GM18498 (cell line): ENCODE data around the gene SUB1.

ENCODE experiments used
- ATAC-seq: cut with Tn5 transposase; IDR thresholded peaks from one replicate; pipeline ENCODE4 v1.9.1; 2021; ENCODE audit warnings: mild to moderate bottlenecking, moderate library complexity; ENCODE audit not compliant: unreplicated experiment

Gene SUB1

DNA sequence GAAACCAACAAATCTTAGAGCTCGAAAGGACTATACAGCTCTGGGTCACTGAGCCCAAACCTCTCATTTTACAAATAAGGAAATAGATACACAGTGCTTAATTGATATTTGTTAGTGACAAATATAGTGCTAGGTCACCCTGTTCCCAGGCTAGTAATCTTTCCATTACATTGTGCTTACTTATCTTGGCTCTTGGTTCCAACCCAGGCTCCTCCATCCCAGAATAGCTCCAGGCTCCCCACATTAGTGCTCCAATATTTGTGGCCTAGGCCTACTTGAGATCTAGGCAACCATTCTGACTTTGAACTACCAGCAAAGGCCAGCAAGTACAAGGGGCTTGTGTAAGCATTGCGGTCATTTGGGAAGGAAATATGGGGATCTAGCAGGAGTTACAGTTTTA is 21.7 kb upstream of the SUB1 start:
- ATAC-seq: no peak

DNA sequence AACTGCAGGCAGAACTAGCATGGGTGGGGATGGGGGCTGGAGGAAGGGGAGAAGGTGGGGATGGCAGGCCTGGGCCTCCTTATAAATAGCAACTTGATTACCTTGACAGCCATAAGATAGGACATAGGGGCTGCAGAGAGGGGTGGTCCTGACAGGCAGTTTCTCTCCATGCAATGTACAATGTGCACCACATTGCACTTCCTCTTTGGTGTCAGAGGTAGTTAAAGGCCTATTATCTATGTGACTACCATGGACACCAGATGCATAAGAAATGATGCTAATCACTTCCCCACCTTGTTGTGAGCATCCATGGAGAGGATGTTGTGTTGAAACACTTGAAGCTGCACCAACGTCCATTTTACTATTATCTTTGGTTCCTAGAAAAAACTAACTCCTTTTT is 20.2 kb upstream of the SUB1 start:
- no peak for ATAC-seq

DNA sequence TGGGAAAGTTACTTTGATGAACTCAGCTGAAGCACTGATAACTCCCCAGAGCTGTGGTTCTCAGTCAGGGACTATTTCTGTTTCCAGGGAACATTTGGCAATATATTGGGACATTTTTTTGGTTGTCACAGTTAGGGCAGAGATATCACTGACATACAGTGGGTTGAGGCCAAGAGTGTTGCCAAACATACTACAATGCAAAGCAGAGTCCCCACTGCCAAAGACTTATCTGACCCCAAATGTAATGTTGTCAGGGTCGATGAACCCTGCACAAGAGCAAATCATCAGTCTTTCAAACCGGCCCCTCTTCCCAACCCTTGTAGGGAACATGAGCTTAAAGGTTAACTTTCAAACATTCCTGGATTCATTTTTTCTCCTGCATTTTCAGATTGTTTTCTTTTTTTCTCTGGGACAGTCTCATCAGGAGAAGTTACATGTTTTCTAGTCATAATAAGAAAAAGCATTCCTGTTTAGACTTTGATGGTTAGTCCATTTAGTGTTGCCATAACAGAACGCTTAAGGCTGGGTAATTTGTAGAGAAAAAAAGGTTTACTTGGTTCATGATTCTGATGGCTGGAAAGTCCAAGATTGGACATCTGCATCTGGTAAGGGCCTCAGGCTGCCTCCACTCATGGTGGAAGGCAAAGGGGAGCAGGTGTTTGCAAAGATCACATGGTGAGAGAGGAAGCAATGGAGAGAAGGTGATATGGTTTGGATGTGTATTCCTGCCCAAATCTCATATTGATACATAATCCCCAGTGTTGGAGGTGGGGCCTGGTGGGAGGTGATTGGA is 18.8 kb upstream of the SUB1 start:
- ATAC-seq: no peak

DNA sequence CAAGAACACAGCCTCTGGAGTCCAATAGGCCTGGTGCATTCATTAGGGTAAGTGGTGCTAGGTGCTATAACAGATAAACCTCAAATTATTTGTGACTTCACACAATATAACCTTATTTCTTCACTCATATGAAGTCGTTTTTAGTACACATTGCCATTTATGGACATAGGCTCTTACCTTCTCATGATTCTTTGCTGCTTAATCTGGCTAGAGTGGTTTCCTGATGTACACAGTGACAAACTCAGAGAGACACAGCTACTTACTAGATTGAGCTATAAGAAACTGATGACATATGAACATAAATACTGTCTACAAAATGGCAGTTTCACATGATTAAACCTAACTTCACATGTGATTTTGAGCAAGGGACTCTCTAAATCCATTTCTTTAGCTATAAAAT is 14.2 kb upstream of the SUB1 start:
- no peak for ATAC-seq

DNA sequence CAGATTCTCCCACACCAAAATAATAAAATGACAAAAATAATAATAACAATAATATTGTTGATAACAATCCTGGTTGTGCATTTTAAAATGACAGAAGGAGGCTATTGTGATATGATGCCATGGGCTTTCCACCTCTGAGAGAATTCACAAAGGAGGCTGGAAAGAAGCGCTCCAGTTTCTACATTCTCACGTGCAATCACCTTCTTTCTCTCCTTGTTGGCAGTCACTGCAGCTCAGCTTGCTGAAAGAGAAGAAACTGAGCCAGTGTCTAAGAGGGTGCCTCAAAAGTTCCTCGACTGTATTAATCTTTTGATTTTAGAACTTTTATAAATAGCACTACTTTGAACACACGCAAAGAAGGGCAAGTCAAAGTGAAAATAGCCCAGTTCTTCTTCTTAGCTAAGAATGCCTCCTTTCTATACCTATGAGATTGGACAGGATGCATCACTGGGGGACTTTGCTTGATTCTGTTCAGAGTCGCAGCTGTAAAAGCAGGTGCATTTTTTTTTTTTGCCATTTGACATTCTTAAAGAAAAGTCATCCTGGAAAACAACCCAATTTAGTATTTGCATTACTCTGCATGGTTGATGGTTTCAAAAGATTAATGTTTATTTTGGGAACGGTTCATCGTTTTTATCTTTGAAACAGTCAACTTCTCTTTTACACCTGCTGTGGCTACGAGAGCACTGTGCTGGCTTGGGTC is 12.4 kb upstream of the SUB1 start:
- ATAC-seq: peak; percentile 88

DNA sequence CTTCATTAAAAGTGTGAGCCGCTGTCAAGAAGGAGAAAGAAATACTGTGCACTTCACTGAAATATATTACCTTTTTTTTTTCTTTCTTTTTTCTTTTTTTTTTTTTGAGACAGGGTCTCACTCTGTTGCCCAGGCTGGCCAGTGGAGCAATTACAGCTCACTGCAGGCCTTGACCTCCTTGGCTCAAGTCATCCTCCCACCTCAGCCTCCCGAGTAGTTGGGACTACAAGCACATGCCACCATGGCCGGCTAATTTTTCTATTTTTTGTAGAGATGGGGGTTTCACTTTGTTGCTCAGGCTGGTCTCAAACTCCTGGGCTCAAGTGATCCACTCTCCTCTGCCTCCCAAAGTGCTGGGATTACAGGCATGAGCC is 11.9 kb upstream of the SUB1 start:
- ATAC-seq: peak; percentile 15

DNA sequence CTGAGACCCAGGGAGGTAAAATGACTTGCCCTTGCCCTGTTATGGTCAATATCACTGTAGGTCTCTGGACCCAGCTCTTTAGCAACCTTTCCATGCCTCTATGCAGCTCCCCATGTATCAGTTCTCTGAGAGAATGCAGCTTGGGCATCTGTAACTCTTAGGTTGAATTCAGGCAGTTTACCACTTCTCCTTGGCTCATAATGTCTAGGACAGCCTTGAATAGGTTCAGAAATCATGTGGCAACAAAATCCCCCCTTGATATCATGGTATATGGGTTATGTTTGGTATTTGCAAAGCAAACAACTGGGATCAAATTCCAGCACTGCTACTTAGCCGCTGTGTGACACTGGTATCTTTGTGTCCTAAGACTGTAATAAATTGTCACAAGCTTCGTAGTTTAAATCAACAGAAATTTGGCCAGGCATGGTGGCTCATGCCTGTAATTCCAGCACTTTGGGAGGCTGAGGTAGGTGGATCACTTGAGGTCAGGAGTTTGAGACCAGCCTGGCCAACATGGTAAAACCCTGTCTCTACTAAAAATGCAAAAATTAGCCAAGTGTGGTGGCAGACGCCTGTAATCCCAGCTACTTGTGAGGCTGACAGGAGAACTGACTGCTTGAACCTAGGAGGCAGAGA is 10.7 kb upstream of the SUB1 start:
- ATAC-seq: no peak

DNA sequence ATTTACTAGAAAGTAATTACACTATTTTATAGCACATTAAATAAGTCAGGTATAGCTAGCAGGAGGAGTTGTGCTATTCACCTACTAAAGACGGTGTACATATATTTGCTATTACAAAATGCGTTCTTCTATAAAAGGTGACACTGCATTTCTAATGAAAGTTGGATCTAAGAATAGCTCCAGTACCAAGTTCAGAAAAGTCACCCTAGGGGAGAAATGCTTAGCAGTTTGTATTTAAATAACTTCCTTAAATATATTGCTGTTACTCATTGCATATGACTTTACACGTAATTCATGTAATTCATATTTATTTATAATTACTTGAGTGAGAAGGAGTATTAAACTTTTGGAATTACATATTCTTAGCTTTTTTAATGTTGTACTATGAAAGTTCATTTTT is 7.0 kb upstream of the SUB1 start:
- ATAC-seq: no peak

DNA sequence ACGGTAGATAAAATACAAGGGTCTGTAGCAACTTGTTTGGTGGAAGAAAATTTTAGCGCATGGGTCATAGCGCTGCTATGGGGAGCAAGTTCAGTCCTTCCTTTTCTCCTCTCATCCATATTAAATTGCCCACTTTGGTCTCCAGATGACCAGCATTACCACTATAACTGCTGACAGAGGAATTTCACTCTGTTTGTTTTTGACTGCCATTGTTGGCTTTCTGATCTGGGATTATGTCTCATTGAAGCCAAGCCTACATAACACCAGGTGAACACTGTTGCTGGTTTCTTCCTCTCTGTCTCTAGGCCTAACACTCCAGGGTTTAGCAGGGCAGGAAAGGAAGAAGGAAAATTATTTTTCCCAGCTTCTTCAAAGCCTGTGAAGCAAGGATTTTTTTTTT is 6.6 kb upstream of the SUB1 start:
- no peak for ATAC-seq

DNA sequence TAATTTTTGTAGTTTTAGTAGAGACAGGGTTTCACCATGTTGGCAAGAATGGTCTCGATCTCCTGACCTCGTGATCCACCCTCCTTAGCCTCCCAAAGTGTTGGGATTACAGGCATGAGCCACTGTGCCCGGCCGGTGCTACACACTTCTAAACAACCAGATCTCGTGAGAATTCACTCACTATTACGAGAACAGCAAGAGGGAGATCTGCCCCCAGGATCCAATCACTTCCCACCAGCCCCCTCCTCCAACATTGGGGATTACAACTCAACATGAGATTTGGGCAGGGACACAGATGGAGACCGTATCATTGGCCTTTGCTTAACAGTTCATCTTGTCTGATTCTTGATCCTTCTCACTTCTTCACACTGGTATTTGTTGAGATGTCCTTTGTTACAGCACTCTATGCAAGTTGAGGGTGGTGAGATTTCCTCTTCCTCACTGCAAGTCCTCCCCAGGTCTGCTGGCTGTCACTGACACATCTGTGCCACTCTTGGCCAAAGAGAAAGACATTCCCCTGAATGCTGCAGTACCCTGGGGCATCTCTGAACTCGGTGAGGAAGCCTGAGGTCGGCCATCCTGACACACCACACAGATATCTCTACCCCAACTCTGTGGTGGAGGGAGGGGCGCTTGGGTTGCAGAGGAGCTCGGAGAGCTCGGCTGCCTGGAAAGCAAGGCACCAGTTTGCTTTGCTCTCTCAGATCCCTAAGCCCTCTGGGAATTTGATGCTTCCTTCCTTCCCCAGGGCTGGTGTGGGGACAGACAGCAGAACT is 4.2 kb upstream of the SUB1 start:
- no peak for ATAC-seq

DNA sequence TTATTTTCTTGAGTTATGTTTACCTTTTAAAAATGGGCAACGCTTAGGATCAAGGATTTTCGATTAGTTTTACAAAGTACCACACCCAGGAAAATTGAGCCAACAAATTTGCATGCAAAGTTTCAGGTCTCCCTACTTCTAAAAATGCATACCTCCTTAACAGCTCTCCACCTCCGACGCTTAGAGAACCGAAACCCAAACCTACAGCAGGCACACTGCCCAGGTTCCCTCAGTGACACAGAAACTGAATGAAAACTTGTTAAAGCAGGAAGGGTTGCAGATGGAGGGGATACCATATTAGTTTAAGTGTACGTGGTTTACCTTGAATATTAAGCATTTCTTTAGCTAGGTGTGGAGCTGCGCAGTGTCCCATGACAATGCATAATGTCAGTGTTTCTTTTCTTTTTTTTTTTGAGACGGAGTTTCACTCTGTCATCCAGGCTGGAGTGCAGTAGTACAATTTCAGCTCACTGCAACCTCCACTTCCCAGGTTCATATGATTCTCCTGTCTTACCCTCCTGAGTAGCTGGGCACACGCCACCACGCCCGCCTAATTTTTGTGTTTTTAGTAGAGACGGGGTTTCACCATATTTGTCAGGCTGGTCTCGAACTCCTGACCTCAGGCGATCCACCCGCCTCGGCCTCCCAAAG is 1.6 kb upstream of the SUB1 start:
- ATAC-seq: peak; percentile 72

DNA sequence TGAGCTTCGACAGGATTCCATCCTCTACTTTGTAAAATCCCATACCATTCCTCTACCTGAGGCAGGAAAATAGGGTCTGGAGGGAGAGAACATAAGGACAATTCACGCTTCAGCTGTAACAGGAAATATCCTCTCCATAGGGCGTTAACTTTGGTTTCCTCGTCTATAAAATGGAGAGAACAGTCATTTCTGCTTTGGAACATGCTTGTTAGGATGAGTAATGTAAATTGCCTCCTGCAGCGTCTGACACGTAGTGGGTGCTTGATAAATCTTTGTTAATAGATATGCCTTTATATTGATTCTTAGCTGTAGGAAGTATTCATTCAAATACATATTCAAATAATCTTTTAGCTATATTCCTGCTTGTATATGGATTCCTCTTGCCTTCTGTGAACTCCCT is 711 bp upstream of the SUB1 start:
- ATAC-seq: no peak

DNA sequence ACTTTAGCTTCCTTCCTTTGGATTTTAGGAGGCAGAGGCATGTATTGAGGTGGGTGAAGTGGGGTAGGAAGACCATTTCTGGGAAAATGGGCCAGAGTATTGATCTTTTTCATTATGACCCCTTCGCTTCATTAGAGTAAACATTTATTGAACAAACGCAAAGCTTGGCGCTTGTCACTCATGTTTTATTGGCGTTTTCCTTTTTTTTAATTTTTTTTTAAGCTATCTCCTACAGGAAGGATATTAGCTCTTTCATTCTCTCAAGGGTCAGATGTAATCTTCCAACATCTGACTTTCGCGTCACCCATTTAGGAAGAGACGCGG is 273 bp upstream of the SUB1 start:
- no peak for ATAC-seq

DNA sequence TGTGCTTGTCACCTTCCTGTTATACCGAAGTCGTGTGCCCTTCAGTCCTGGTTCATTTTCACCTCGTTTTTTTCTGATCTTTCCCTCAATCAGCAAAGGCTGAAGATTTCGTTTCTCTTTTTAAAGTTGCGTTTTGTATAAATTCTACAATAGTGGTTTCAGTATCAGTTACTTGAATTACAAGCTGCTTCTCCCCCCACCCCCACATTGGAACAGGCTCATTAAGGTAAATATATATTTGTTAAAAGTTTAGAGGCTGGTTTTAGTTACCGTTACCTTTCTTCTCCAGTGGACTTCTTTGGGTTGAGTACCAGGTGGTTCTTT is 881 bp downstream of the SUB1 start:
- ATAC-seq: peak; percentile 8

DNA sequence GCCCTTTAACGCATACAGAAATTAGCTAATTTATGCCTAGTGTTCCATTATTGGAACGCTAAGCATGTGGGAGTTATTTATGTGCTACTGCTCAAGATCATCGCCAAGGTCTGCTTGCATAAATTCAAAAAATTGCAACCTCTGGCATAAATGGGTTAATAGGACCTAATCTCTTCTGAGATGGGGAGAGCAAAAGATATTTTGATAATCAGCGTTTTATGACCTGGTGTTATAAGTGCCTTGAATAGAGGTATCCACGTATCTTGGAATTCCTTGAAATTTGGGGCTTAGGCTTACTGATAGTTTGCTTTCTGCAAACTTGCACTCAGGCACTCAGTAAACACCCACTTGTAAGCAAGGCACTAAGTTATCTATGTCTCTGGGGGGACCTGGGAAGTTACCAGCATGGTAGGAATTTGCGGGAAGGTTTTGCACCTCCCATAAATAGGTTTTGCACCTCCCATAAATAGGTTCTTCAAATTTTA is 1.8 kb downstream of the SUB1 start:
- no peak for ATAC-seq

DNA sequence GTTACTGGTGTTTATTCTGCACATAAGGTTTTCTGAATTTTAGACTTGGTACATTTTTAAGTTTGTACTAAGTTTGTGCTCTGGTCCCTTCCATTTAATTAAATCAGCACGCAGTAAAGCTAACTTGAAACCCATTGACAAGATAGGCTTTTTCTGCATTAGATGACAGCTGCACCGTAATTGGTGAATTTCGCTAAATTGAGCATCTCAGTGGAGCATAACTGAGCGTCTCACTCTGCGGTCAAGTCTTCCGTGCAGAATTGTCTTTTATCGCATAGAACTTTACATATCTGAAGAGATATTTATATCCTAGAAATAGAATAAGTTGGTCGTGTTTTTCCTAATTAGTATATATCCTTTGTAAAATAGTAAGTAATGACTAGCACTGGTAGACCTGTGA is 4.1 kb downstream of the SUB1 start:
- peak; percentile 22 for ATAC-seq

DNA sequence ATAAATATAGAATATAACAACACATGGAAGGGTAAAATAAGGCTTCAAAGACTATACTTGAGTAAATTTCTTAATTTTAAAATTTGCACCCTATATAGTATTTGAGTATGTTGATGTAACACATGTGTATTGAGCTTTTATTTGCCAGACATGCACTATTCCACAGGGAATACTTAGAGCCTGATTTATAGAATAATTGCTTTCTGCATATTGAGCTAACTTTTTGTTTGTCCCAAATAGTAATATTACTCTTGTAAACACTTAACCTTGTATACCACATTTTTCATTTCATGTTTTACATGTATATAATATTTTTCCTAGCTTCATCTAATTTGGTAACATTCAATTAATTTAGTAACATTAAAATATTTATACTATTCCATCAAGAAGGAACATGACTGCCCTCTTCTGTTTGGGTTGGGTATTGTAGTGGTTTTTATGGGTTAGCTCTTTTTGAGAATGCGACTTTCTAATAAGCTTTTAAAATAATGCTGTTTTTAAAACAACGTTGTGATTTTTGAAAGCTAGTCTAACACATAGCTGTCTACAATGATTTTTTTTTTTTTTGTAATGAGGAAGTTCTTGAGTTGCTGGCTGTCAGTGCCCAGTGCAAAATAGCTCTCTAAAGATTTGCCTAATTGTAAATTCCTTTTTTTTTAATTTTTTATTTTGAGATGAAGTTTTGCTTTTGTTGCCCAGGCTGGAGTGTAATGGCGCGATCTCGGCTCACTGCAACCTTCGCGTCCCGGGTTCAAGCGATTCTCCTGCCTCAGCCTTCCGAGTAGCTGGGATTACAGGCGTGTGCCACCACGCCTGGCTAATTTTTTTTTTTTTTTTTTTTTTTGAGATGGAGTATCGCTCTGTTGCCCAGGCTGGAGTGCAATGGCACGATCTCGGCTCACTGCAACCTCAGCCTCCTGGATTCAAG is 4.8 kb downstream of the SUB1 start:
- ATAC-seq: no peak

DNA sequence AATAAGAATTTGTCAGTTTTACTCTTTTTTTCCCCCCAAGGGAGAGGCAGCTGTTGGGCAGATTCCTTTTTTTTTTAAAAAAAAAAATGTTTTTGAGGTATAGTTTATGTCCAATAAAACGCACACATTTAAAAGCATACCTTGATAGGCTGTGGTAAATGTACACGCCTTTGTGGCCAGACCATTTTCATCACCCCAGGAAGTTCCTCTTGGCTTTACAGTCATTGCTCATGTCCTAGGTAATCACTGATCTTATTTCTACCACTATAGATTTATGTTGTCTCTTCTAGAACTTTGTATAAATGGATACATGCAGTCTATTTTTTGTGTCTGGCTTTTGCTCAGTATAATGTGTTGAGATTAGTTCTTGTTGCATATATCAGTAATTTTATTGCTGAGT is 9.8 kb downstream of the SUB1 start:
- ATAC-seq: no peak

DNA sequence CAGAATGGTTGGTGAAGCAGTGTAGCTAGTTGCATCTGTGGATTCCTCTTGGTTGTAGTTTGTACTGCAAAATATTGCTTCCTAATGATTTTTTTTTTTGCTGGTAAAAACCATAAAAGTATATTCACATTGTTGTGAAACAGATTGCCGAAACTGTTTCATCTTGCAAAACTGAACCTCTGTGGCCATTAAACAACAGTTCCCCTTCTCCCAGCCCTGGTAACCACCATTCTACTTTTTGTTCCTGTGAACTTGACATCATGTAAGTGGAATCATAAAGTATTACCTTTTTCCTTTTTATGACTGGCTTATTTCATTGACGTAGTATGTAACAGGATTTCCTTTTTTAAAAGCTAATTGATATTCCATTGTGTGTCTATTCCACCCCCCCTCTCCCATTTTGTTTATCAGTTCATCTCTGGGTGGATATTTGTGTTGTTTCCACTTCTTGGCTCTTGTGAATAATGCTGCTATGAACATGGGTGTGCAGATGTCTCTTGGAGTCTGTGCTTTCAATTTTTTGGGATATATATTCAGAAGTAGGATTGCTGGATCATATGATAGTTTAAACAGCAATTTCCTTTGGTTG is 11.8 kb downstream of the SUB1 start:
- ATAC-seq: no peak
